GM19455 (cell line): ENCODE results near the gene SELENOH.

Experiments used
- ATAC-seq: cut with Tn5 transposase; IDR thresholded peaks from one replicate; pipeline ENCODE4 v1.9.1; 2021; ENCODE audit not compliant: unreplicated experiment

The SELENOH gene

DNA sequence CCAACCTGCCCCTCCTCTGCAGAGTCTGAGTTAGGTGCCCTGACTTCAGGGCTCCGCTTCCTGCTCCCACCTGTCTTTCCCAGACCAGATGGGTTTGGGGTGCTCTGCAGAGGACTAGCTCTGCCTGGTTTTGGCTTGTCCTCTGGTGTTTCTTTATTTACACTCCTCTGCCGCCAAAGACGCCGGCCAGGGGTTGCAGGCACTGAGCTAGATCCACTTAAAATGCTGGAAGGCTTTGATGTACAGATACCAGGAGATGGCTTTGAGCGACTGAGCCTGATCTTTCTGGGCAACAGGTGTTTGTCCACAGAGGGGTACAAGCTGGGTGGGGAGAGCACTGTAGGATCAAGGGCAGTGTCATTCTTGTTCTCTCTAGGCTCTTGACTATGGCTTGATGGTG lies 3.9 kb downstream of the SELENOH start:
- ATAC-seq = no peak

DNA sequence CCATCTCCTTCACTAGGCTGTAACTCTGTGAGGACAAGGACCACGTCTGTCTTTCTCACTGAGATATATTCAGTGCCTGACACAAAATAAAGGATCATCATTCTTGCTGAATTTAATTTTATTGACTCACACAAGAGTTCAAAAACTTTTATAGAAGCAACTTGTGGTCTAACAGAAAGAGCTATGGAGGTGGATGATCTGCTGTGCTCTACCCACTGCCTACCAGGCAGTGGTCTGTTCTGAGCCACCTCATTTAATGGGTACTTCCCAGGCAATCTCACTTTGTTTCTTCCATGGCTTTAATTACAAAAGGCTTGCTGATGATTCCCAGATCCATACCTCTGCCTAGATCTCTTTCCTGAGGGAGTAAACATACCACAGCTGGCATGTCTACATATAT lies 5.6 kb downstream of the SELENOH start:
- no peak for ATAC-seq

DNA sequence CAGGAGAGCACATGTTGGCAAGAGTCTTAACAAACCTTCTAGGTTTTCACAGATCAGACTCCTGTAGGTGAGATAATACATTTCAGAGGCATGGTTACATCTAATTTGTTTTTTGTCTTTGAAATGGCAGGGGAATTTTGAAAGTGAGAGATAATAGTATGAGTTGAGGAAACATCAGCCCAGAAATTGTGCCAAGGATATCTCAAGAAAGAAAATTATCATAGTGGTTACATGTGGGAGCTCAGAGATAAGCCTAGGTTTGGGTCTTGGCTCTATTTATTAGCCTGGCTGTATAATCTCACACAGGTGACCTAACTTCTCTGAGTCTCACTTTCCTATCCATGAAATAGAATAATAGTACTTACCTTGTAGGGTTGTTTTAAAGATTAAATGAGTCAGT lies 9.9 kb downstream of the SELENOH start:
- no peak for ATAC-seq

DNA sequence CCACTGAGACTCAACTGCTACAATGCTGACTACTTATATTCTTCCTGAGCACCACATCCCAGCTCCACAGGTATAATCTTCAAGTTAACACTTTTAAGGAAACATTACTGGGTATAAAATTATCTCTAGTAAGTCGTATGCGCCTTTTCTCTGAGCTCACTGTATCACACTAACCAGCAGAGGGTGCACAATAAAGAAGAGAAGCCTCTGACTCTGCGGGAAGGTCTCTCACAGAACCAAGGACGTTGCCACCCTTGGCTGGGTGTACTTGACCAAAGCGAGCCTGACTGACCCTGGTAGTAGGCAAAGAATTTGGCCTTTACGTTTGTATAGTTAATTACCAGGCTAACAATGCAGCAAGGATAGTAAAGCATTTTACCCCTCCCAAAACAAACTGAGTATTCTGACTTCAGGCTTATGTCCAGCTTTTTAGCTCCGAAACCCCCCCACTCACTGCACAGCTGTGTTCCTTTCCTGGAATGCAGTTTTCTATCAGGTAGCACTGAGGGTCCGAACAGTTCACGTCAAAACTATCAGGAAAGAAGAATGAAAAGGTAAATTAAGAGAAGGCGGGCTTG lies 10.5 kb downstream of the SELENOH start, which contains the start of gene BTBD18:
Gene BTBD18, minus strand, starts transcription at position 144 of the 578 bp plus-strand sequence. CDS start 631 bp downstream, outside the sequence.
- peak; percentile 73 for ATAC-seq

GRCh38 chr11:57752954-57753353 lies 11.7 kb downstream of the SELENOH start:
- ATAC-seq = no peak

GRCh38 chr11:57758174-57758573 lies 16.9 kb downstream of the SELENOH start:
- ATAC-seq = no peak

DNA sequence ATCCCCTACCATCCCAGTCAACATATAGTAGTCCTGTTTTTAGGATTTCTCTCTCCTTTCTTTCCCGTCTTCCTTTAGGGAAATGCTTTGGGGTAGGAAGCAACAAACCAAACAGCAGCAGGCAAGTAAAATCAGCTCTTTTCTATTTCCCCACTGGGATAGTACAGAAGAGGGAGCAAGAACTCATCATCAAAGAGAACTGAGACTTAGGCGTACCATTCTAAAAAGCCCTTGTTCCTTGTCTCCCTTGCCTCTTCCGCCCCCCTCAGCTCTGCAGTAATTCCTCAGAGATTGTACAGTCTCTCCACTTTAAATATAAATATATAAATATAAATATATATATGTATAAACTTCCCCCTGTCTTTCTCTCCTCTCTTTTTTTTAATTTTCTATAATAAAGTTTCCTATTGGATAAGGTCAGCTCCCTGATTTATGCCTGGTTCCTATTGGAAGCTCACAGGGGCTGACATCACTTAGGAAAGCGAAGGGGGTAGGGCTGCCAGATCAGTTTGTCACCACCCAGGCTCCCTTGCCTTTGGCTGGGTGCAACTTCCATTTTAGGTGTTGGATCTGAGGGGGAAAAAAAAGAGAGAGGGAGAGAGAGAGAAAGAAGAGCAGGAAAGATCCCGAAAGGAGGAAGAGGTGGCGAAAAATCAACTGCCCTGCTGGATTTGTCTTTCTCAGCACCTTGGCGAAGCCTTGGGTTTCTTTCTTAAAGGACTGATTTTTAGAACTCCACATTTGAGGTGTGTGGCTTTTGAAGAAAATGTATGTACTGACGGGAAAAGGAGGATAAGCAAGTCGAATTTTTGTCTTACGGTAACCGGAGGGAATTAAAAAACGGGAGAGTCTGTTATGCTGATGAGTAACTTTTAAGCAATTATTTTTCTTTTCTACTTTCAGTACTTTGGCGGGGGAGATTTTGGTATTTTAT lies 20.3 kb downstream of the SELENOH start, which contains the start of gene CTNND1:
Gene CTNND1, plus strand, starts transcription at position 502 of the 934 bp plus-strand sequence. CDS start 29,677 bp downstream, outside the sequence.
- ATAC-seq = peak; percentile 85

DNA sequence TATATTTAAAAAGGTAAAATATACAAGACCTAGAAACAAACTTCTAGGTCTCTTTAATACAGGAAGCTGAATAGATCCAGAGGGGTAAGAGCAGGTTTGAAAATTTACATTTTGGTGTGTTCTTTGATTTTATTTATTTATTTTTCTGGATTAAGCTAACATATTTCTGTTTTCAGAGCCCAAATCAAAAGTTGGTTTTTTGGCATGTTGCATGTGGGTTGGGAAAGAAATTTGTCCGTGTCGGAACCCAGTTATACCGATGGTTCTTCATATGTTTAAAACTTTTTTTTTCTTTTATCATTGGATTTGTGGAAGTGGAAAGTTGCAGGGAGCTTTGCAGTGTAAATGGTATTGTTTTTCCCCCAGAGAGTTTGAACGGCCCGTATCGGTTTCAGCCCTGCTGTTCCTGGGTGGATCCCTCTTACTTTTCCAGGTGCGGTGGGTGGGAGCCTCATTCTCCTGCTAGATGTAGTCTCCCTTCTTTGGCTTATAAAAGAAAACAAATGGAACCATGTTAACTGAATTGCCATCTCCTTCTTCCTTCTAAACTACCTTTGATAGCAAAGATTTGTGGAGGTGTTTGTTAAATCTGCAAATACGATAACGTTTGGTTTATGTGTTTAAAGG lies 21.1 kb downstream of the SELENOH start:
- no peak for ATAC-seq

DNA sequence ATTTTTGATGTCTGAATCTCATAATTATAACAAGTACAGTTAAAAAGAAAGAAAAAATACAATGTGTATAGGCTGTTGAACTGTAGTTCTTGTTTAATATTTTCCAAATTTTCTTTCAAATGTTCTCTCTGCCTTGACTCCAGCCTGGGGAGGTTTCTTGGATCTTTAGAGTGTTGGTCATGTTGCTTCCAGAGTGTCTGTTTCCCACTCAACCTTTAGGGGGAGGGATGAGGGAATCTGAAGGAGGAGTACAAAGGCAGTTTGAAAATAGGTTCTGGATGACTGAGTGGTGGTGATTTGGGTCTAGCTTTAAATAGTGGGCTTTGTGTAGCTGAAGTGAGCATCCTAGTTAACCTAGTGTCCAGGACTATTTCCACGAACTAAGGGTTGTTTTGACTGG lies 22.3 kb downstream of the SELENOH start:
- ATAC-seq = no peak

GRCh38 chr11:57764021-57764420 lies 22.7 kb downstream of the SELENOH start:
- ATAC-seq = no peak

- ATAC-seq = no peak
Observed at GRCh38 chr11:57764566-57764965, 23.3 kb downstream of the SELENOH start.

GRCh38 chr11:57764972-57765371 lies 23.7 kb downstream of the SELENOH start:
- ATAC-seq = no peak

DNA sequence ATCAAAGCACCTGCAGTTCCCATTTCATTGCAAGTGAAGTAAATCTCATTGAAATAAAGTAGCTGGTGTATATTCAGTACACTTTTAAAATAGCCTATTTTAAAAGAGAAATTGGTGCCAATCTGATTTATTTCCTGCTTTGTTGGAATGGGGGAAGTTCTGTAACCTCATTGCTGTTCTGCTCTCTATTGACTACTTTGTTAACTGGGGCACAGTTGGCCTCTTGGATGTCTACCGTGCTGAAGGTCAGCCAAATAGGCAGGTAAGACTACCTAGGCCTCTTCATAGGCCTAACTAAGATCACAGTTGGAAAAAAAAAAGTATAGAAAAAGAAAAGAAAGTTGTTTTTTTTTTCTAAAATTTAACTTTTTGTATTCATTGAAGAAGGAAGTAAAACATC lies 29.5 kb downstream of the SELENOH start:
- ATAC-seq = no peak

DNA sequence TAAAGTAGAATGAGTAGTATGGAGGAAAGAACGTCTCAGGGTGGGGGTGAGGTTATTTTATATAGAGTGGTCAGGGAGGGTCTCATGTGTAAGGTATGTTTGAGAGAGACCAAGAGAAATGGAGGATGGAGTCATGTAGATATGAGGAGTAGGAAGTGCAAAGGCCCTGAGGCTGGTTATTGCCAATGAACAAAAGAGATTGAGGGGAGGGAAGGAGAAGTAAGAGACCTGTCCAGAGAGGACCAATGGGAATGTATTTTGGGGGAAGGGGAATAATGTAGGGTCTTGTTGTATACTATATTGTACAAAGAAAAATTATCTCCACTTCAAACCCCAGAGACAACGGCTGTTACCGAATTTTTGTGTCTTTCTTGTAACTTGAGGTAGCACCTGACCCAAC lies 30.1 kb downstream of the SELENOH start:
- ATAC-seq = no peak

- no peak for ATAC-seq
Observed at GRCh38 chr11:57772562-57772961, 31.3 kb downstream of the SELENOH start.

DNA sequence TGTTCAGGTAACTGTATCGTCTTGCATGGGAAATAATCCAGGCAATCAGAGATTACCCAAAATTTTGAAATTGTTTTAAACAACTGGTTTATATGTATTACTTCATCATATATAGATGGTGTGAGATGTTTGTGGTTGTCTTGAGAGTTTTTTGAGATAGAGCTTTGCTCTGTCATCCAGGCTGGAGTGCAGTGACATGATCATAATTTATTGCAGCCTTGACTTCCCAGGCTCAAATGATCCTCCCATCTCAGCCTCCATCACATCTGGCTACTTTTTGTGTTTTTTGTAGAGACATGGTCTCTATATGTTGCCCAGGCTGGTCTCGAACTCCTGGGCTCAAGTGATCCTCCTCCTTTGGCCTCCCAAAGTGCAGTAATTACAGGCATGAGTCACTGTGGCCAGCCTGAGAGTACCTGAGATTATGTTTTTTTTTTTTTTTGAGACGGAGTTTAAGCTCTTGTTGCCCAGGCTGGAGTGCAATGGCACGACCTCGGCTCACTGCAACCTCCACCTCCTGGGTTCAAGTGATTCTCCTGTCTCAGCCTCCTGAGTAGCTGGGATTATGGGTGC lies 31.8 kb downstream of the SELENOH start:
- ATAC-seq = no peak

GRCh38 chr11:57775491-57775890 lies 34.2 kb downstream of the SELENOH start:
- no peak for ATAC-seq

GRCh38 chr11:57776031-57776521 lies 34.8 kb downstream of the SELENOH start:
- ATAC-seq = no peak

GRCh38 chr11:57776577-57777210 lies 35.4 kb downstream of the SELENOH start:
- ATAC-seq = no peak

GRCh38 chr11:57777969-57778317 lies 36.7 kb downstream of the SELENOH start:
- no peak for ATAC-seq
